ENCODE results near the gene CSMD2. TPM values are rescaled to one million over a fixed set of nuclear protein-coding genes. Genes with fewer than 3 reads are reported as not detected.

CSMD2 gene
- total and polyA plus RNA-seq, 2 experiments from 2014 or later: 5.3 to 16.6 TPM

- Mint-ChIP-seq H3K9me3 (peaks cover 3% of the 10 kb centered on the region; the same call in 2 of the 3 replicates), H3K27me3 (ENCODE audit: insufficient read depth, low read depth, poor library complexity) (peaks cover 1% of the 10 kb centered on the region), H3K27ac (no peak overlapping the region), H3K4me1 (peaks cover 2% of the 10 kb centered on the region; the same call in 1 of the 3 replicates), H3K4me3 (no peak overlapping the region), H3K36me3 (ENCODE audit: low read depth) (peaks cover 18% of the 10 kb centered on the region)
- TF ChIP-seq CREB1 (CRISPR knock-in tag; IDR thresholded peaks at IDR 0.05; ENCODE audit: low read depth) (no peak), CTCF (conservative IDR thresholded peaks at IDR 0.05; ENCODE audit: low read depth in 2 of 2) (peak in 1 of 2 experiments; percentile 36; a peak in 3 of 4 replicates)
- Histone ChIP-seq H3K27ac (ENCODE audit: low read depth) (no peak overlapping the region), H3K36me3 (ENCODE audit: insufficient read depth) (no peaks in the 10 kb centered on the region), H3K79me2 (replicated peaks; ENCODE audit: insufficient read depth) (no peaks in the 10 kb centered on the region), H2AFZ (no peak overlapping the region), H3K4me3 (no peak overlapping the region), H3K4me1 (ENCODE audit: insufficient read depth) (no peaks in the 10 kb centered on the region), H4K20me1 (replicated peaks; ENCODE audit: insufficient read depth) (no peaks in the 10 kb centered on the region; the same call in 1 of the 2 replicates), H3K27me3 (ENCODE audit: insufficient read depth) (no peaks in the 10 kb centered on the region), H3K9me2 (ENCODE audit: insufficient read depth) (peaks cover 9% of the 10 kb centered on the region), H3F3A (replicated peaks; ENCODE audit: low read depth) (no peaks in the 10 kb centered on the region), H3K4me2 (no peak overlapping the region)
- ATAC-seq (no peak), DNase-seq (ENCODE audit: low spot score) (no peak)
These were observed 289.2 kb downstream of the CSMD2 start for GRCh38 chr1:33875862-33876261.

- H3K27me3 Mint-ChIP-seq (ENCODE audit: insufficient read depth, low read depth, poor library complexity): peaks cover 1% of the 10 kb centered on the region
- no peak overlapping the region for H2AFZ ChIP-seq
- no peak for DNase-seq (ENCODE audit: low spot score)
- peaks cover 9% of the 10 kb centered on the region for H3K9me2 ChIP-seq (ENCODE audit: insufficient read depth)
- no peak overlapping the region for H3K27ac ChIP-seq (ENCODE audit: low read depth)
- H3K4me2 ChIP-seq: no peak overlapping the region
- H3K27ac Mint-ChIP-seq: no peak overlapping the region
- no peak overlapping the region for H3K4me3 ChIP-seq
- no peaks in the 10 kb centered on the region; the same call in 1 of the 2 replicates for H4K20me1 ChIP-seq (replicated peaks; ENCODE audit: insufficient read depth)
- peaks cover 2% of the 10 kb centered on the region; the same call in 1 of the 3 replicates for H3K4me1 Mint-ChIP-seq
- peaks cover 3% of the 10 kb centered on the region; the same call in 2 of the 3 replicates for H3K9me3 Mint-ChIP-seq
- H3F3A ChIP-seq (replicated peaks; ENCODE audit: low read depth): no peaks in the 10 kb centered on the region
- H3K36me3 Mint-ChIP-seq (ENCODE audit: low read depth): peaks cover 18% of the 10 kb centered on the region
- no peak overlapping the region for H3K4me3 Mint-ChIP-seq
- ATAC-seq: no peak
- H3K79me2 ChIP-seq (replicated peaks; ENCODE audit: insufficient read depth): no peaks in the 10 kb centered on the region
- H3K36me3 ChIP-seq (ENCODE audit: insufficient read depth): no peaks in the 10 kb centered on the region
- H3K4me1 ChIP-seq (ENCODE audit: insufficient read depth): no peaks in the 10 kb centered on the region
- no peaks in the 10 kb centered on the region for H3K27me3 ChIP-seq (ENCODE audit: insufficient read depth)
- TF ChIP-seq ZNF462 (CRISPR knock-in tag; IDR thresholded peaks at IDR 0.05) (no peak), CREB1 (CRISPR knock-in tag; IDR thresholded peaks at IDR 0.05; ENCODE audit: low read depth) (no peak), ETS1 (IDR thresholded peaks at IDR 0.05) (no peak), STAT1 (IDR thresholded peaks at IDR 0.05; ENCODE audit: unreplicated experiment) (no peak), EZH2phosphoT487 (IDR thresholded peaks at IDR 0.05; ENCODE audit: unreplicated experiment) (no peak), ZNF114 (CRISPR knock-in tag; IDR thresholded peaks at IDR 0.05) (no peak), POLR2AphosphoS5 (IDR thresholded peaks at IDR 0.05; ENCODE audit: low read depth) (no peak), EZH2 (IDR thresholded peaks at IDR 0.05; ENCODE audit: low read depth, unreplicated experiment) (no peak), ZNF331 (CRISPR knock-in tag; IDR thresholded peaks at IDR 0.05; ENCODE audit: low read depth) (no peak), NANOG (IDR thresholded peaks at IDR 0.05; ENCODE audit: borderline replicate concordance) (no peak)
These were observed 290.4 kb downstream of the CSMD2 start for GRCh38 chr1:33874636-33875035.
